ENCODE results near the gene FADS2.

FADS2 gene

GRCh38 chr11:61820174-61820573 lies 7.9 kb upstream of the FADS2 start:
- no peak for DNase-seq (ENCODE audit: low read depth, low spot score)

DNA sequence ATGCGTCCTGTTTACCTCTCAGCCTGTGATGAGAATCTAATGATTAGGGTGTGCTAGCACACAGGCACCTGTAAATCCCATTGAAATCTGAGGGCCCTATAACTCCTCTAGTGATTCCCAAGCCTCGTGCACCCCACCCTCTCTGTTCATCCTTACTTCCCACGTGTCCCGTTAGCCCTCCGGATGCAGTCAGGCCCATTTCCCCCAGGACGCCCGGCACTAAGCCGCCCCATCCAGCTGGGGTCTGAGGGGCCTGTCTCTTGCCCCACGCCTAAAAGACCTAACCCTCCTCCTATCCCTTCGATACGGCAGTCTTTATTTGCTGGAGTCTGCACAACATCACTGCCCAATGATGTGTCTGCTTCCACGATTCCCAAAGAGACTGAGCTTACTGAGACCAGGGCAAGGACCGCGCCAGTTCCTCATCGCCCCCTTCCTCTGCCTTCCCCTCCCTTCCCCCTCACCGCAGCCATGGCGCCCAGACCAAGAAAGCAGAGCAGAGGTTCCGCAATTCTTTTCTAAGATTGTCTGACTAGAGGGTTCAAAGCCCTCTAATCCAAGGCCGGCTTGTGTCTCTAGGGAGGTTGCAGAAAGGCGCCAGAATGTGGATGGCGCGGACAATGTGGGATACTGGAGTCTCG lies 1.1 kb upstream of the FADS2 start:
- no peak for DNase-seq (ENCODE audit: low read depth, low spot score)

DNA sequence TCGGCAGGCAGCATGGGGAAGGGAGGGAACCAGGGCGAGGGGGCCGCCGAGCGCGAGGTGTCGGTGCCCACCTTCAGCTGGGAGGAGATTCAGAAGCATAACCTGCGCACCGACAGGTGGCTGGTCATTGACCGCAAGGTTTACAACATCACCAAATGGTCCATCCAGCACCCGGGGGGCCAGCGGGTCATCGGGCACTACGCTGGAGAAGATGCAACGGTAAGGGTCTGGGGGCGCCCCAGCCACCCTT lies 204 bp downstream of the FADS2 start:
- DNase-seq (ENCODE audit: low read depth, low spot score), result no peak

DNA sequence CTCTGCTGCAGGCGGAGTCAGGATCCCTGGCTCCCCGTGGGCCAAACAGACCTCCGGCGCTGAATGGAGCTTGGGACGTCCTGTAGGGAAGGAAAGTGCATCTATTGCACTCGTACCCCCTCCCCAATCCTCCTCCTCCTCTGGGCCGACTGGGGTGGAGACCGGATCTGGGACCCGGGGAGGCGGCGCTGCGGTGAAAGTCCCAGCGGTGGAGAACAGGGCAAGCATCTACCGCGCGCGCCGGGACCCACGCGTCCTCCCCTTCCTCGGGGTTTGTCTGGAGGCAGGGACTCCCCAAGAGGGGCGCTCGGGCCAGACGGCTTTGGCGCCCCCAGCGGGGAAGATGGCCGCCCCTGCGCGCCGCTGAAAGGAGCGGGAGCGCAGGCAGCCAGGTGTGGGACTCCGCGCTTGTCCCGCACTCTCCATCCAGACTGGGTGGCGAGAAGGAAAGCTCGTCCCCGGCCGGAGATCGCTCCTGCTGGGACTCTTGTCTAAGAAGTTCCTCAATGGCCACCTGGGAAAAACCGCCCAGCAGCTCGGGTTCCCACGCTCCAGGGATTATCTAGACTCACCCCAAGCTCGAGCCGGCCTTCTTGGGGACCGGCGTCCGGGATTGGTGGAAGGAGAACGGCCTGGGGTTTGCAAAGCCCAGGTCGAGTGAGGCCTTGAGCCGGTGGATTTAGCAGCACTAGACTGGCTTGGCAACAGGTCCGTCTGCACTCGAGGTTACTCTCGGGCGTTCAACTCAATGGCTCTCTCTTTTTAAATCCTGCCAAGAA lies 718 bp downstream of the FADS2 start:
- no peak for DNase-seq (ENCODE audit: low read depth, low spot score)

- DNase-seq (ENCODE audit: low read depth, low spot score), result no peak
These were observed 1.7 kb downstream of the FADS2 start for GRCh38 chr11:61829806-61830205.

DNA sequence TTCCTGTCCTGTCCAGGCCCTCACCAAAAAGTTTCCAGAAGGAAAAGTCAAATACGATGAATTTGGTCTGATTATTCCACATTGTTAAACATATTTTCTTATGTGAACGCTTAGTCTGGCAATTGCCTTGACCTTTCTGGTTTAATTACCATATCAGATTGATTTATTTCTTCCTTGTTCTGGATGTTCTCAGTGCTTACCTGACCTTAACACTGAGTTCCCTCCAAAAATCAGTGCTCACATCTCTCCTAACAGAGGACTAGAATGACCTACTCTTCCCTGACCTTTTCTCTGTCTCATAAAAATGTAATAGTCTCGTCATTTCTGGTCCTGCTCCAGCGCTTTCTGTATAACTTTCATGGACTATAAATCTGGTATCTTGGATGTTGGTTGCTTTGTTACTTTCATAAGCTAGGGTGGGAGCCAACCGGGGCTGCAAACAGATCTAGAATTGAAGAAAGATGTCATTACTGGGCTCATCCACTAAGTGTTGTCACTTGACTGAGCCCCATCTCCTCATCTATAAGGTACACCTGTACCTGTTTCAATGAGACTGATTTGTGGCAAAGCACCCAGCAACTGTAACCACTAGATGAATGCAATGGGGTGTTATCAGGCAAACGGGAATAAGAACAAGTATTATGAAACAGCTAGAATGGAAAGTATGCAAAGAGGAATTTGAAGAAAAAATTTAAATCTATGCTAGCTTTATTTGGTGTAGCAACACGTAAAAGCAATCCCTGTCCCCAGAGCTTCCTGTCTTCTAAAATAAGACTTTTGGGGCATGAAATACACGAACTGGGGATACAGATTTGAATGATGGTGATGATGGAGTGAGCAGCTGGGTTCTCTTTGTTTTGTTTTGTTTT lies 2.4 kb downstream of the FADS2 start:
- no peak for DNase-seq (ENCODE audit: low read depth, low spot score)

DNA sequence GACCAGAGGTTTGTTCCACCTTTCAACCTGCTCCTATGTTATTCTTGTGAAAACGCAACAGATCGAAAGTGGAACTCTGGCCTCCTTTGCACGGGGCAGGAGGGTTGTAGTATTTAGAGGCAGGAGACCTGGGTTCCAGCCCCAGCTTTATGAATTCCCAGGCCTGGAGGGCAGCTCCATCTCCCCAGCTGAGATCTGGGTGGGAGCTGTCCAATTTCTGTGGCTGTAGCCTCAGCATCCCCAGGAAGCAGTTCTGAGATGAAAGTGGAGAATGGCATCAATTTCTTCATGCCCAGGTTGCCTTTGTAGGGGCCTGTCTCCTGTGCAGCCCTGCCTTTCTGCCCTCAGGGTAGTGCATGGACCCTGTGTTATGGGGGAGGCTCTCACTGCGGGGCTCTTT lies 4.1 kb downstream of the FADS2 start:
- DNase-seq (ENCODE audit: low read depth, low spot score), result no peak

DNA sequence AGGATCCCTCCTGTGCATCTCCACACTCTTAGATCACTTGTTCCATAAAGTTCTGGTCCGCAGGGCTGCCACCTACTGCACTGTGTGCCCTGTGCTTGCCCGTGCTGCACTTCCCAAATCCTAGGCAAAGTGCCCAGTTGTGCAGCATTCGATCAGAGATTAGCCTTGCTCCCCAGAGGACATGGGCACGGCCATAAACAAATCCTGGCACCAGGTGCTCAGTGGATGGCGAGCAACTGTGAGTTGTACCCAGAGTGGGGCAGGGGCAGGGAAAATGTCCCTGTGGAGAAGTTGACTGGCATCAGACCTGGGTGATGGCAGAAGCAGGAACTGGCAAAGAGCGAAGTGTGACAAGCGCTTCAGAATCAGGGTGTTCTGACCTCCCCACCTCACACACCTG lies 4.7 kb downstream of the FADS2 start:
- DNase-seq (ENCODE audit: low read depth, low spot score), result no peak

GRCh38 chr11:61833471-61833870 lies 5.4 kb downstream of the FADS2 start:
- DNase-seq (ENCODE audit: low read depth, low spot score), result no peak

GRCh38 chr11:61833926-61834277 lies 5.8 kb downstream of the FADS2 start:
- DNase-seq (ENCODE audit: low read depth, low spot score), result no peak

DNA sequence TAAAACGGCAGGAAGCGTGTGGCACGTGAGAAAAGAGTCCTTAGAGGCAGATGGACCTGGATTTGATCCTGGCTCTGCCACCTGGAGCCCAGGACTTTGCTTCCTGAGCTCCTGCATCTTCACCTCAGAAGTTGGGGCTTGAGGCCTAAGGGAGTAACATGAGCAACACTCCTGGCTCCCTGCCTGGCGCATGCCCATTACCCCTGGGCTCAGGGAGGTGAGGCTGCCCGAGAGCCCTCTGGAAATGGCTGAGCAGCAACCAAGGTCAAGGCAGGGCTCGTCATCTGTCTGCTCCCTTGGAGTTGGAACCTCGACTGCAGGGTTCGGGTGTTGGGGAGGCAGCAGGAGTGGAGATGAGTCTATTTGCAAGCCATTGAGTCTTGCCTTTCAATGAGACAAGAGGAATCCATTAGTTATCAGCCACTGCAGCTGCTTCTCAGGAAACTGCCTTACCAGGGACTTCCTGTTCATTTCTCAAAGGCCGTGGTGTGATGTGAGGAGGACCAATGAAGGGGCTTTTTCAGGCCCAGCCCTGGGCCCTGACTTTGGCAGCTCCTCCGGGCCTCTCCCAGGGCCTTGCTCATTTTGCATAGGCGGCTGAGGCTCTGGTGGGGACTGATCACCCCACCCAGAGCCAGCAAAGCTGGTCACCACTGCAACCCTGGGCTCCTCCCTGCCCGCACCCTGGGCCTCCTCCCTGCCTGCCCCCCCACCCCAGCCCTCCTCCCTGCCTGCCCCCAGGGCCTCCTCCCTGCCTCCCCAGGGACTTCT lies 6.4 kb downstream of the FADS2 start:
- DNase-seq (ENCODE audit: low read depth, low spot score), result no peak

DNA sequence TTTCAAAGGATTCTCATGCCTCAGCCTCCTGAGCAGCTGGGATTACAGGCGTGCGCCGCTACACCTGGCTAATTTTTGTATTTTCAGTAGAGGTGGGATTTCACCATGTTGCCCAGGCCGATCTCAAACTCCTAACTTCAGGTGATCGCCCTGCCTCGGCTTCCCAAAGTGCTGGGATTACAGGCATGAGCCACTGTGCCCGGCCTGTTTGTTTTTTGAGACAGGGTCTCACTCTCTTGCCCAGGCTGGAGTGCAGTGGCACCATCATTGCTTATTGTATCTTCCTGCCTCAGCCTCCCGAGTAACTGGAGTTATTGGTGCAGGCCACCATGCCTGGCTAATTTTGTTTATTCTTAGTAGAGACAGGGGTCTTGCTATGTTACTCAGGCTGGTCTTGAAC lies 8.1 kb downstream of the FADS2 start:
- DNase-seq (ENCODE audit: low read depth, low spot score), result no peak

DNA sequence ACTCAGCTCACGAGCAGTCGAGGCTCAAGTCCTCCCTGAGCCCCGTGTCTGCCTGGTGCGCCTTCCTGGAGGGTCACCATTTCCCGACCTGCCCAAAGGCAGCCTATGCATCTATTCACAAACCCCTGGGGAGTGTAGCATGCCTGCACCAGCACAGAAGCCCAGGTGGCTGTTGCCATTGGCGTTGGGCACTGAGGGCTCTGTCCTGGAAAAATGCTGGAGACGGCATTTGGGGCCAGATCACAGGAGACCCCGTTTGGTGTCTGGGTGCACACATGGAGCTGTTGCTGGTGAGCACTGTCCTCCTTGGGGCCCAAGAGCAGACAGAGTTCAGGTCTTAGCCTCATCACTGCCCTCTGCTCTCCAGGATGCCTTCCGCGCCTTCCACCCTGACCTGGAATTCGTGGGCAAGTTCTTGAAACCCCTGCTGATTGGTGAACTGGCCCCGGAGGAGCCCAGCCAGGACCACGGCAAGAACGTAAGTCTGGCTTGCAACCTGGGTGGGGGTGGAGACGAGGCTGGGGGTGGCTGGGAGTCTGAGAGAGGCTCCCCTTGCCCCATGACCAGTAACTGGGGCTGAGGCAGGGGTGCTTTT lies 9.4 kb downstream of the FADS2 start:
- DNase-seq (ENCODE audit: low read depth, low spot score), result no peak

GRCh38 chr11:61838501-61838900 lies 10.4 kb downstream of the FADS2 start:
- DNase-seq (ENCODE audit: low read depth, low spot score), result no peak

DNA sequence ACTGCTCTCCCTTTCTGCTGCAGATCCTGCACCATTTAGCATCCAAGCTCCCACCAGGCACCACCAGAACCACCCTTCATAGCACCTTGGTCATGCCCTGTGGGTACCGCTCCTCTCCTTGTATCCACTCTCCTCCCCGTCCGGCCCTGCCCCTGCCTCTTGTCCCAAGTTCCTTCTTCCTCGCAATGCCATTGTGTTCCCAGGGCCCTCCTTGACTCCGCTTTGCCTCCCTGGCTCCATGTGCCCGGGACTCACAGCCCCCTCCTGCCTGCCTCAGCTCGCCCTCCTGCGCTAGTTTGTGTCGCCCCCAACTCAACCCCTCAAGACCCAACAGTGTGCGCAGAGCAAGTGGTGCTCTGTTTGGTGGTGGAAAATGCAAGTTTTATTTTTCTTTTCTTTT lies 10.8 kb downstream of the FADS2 start:
- no peak for DNase-seq (ENCODE audit: low read depth, low spot score)

GRCh38 chr11:61839742-61840141 lies 11.6 kb downstream of the FADS2 start:
- no peak for DNase-seq (ENCODE audit: low read depth, low spot score)

DNA sequence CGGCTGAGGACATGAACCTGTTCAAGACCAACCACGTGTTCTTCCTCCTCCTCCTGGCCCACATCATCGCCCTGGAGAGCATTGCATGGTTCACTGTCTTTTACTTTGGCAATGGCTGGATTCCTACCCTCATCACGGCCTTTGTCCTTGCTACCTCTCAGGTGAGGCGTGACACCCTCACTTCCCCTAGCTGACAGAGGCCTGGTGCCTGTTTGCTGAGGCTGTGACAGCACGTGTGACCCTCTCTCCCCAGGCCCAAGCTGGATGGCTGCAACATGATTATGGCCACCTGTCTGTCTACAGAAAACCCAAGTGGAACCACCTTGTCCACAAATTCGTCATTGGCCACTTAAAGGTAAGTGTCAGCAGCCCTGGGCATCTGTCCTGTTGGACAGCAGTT lies 12.3 kb downstream of the FADS2 start:
- no peak for DNase-seq (ENCODE audit: low read depth, low spot score)

DNA sequence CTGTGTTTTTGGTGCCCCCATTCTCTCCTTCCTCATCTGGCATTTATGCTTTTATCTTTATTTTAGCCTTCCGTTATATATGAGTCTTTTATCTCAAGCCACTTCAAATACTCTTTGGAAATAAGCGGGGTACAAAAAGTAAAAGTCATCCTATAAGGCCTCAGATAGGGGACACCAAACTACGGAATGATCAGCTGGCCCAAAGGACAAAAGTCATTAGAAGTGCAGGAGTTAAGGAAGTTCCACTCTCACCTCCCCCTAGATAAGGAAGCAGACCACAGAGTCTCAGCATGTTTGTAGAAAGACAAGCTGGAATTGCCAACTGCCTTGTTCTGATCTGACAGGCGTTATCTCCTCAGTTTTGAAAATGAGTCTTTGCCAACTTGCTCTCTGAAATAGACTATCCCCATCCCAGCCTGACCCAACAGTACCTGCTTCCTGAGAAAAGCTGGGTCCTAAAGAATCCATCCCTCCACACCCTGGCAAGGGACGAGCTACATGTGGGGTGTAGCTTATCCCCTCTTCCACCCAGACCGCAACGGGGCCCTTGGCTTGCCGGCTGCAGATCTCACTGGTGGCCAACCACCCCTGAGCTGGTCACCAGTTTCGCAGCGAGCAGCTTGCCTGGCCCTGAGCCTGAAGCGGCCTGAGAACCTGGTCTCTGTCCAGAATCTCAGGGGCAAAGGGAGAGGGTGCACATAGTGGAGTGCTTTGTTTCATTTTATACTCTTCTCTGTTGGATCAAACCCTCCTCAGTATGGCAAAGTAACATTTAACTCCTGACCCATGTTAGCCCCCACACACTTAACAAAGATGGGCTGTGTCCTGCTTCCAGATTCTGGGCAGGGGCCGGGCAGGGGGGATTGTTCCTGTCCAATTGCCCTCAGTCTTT lies 13.8 kb downstream of the FADS2 start:
- DNase-seq (ENCODE audit: low read depth, low spot score), result no peak

- no peak for DNase-seq (ENCODE audit: low read depth, low spot score)
These were observed 14.4 kb downstream of the FADS2 start for GRCh38 chr11:61842528-61842820.

- no peak for DNase-seq (ENCODE audit: low read depth, low spot score)
These were observed 16.9 kb downstream of the FADS2 start for GRCh38 chr11:61844909-61845565.
